Lower lobe of right lung (tissue), 2 donors: ENCODE data around the gene APBB2. TPM values are rescaled to one million over a fixed set of nuclear protein-coding genes. Genes with fewer than 3 reads are reported as not detected.

Experiments used
- ATAC-seq, 2 donors: fragments of 200-7000 bp; cut with Tn5 transposase; one replicate each; pipeline ENCODE4 v1.9.1; 2020 to 2022; ENCODE audit warnings: mild to moderate bottlenecking in 2 of 2, moderate library complexity in 2 of 2
- DNase-seq: peaks from one replicate; pipeline ENCODE4 v3.0.0-alpha.2; 2020
- H3K27ac ChIP-seq: fragments of 200-600 bp; one replicate; pipeline ENCODE4 v1.8.0; 2022
- H3K27me3 ChIP-seq: fragments of 200-600 bp; one replicate; pipeline ENCODE4 v1.8.0; 2022; ENCODE audit warnings: low read depth
- H3K36me3 ChIP-seq: fragments of 200-600 bp; one replicate; pipeline ENCODE4 v1.8.0; 2022; ENCODE audit warnings: mild to moderate bottlenecking
- H3K4me1 ChIP-seq: fragments of 200-600 bp; one replicate; pipeline ENCODE4 v1.8.0; 2022
- H3K4me3 ChIP-seq: fragments of 200-600 bp; one replicate; pipeline ENCODE4 v1.8.0; 2022; ENCODE audit warnings: mild to moderate bottlenecking
- H3K9me3 ChIP-seq: fragments of 200-600 bp; one replicate; pipeline ENCODE4 v1.8.0; 2022
- CTCF ChIP-seq: fragments of 200-600 bp; IDR thresholded peaks from one replicate; pipeline ENCODE4 v1.8.0; 2022; ENCODE audit warnings: antibody characterized with exemption, mild to moderate bottlenecking
- intact Hi-C: fragments of 100-400 bp; cut with DNase I; formaldehyde crosslinking; loops from one replicate; pipeline ENCODE4 v1.11.0; 2022
- total RNA-seq: library from RNA; stranded (reverse); fragmentation: NEBNext Ultra II Directional; extraction: Animal tissue kit (Norgen Biotek cat#: 25700); gene quantifications from one replicate; pipeline ENCODE4 v1.2.1, GENCODE V29; 2021
- donor health status: DM: no; HTN: yes; CAD: no; lungs with severe emphysema.

Gene APBB2
- total RNA-seq, 1 donor from 2014 or later, result 59.3 TPM

GRCh38 chr4:41202356-41202755 is 12.0 kb downstream of the APBB2 start:
- Histone ChIP-seq H3K4me3 (no peak overlapping the region), H3K27me3 (no peaks in the 10 kb centered on the region), H3K9me3 (no peaks in the 10 kb centered on the region), H3K4me1 (peaks cover 46% of the 10 kb centered on the region), H3K36me3 (no peaks in the 10 kb centered on the region), H3K27ac (no peak overlapping the region)
- ATAC-seq (no peak), DNase-seq (no peak)
- intact Hi-C loops, result no loop called here
- no peak for TF ChIP-seq CTCF

GRCh38 chr4:41200486-41201017 is 13.8 kb downstream of the APBB2 start:
- Histone ChIP-seq H3K27me3 (no peaks in the 10 kb centered on the region), H3K4me3 (no peak overlapping the region), H3K9me3 (no peaks in the 10 kb centered on the region), H3K36me3 (no peaks in the 10 kb centered on the region), H3K4me1 (peaks cover 41% of the 10 kb centered on the region), H3K27ac (no peak overlapping the region)
- DNase-seq (no peak), ATAC-seq (peak in 1 of 2 donors; percentile 65)
- TF ChIP-seq CTCF, result no peak
- intact Hi-C loops, result no loop called here

GRCh38 chr4:41199788-41200187 is 14.6 kb downstream of the APBB2 start:
- no peaks in the 10 kb centered on the region for H3K36me3 ChIP-seq
- H3K9me3 ChIP-seq, result no peaks in the 10 kb centered on the region
- no peak for DNase-seq
- no peak overlapping the region for H3K27ac ChIP-seq
- no peaks in the 10 kb centered on the region for H3K27me3 ChIP-seq
- no peak for ATAC-seq
- intact Hi-C loops, result no loop called here
- H3K4me1 ChIP-seq, result peaks cover 33% of the 10 kb centered on the region
- no peak for TF ChIP-seq CTCF
- no peak overlapping the region for H3K4me3 ChIP-seq

GRCh38 chr4:41197996-41198395 is 16.3 kb downstream of the APBB2 start:
- no peaks in the 10 kb centered on the region for H3K9me3 ChIP-seq
- H3K4me1 ChIP-seq, result peaks cover 15% of the 10 kb centered on the region
- ATAC-seq, result no peak
- H3K27ac ChIP-seq, result no peak overlapping the region
- no peak overlapping the region for H3K4me3 ChIP-seq
- no peak for TF ChIP-seq CTCF
- no peaks in the 10 kb centered on the region for H3K27me3 ChIP-seq
- DNase-seq, result no peak
- no peaks in the 10 kb centered on the region for H3K36me3 ChIP-seq
- intact Hi-C loops, result no loop called here

- intact Hi-C loops, result no loop called here
- DNase-seq (no peak), ATAC-seq (no peak)
- Histone ChIP-seq H3K27me3 (no peaks in the 10 kb centered on the region), H3K27ac (no peak overlapping the region), H3K4me3 (no peak overlapping the region), H3K36me3 (no peaks in the 10 kb centered on the region), H3K9me3 (no peaks in the 10 kb centered on the region), H3K4me1 (peaks cover 11% of the 10 kb centered on the region)
- TF ChIP-seq CTCF, result no peak
These were observed 16.8 kb downstream of the APBB2 start for GRCh38 chr4:41197495-41197894.
